H9 (cell line): ENCODE measurements around the gene LRRC38. TPM values are rescaled to one million over a fixed set of nuclear protein-coding genes. Genes with fewer than 3 reads are reported as not detected.

Source experiments
- DNase-seq: peaks from one replicate; pipeline ENCODE4 v3.0.0-alpha.2; 2017
- H2AFZ ChIP-seq: one replicate; pipeline ENCODE4 v1.6.1; 2013; ENCODE audit warnings: mild to moderate bottlenecking, low read length, control low read depth, moderate library complexity
- H2AK5ac ChIP-seq: 2 replicates; pipeline ENCODE4 v1.6.1; 2013; ENCODE audit warnings: low read length, control low read depth, mixed read lengths; ENCODE audit not compliant: insufficient read length
- H2BK120ac ChIP-seq: one replicate; pipeline ENCODE4 v1.6.1; 2013; ENCODE audit warnings: low read depth, mild to moderate bottlenecking, low read length, control low read depth, inconsistent platforms; ENCODE audit not compliant: poor library complexity, severe bottlenecking
- H2BK12ac ChIP-seq: 2 replicates; pipeline ENCODE4 v1.6.1; 2013; ENCODE audit warnings: low read length, control low read depth, mixed read lengths, low read depth; ENCODE audit not compliant: insufficient read length
- H2BK15ac ChIP-seq: 2 replicates; pipeline ENCODE4 v1.6.1; 2013; ENCODE audit warnings: low read depth, low read length, control low read depth
- H2BK20ac ChIP-seq: one replicate; pipeline ENCODE4 v1.6.1; 2013; ENCODE audit warnings: low read depth, mild to moderate bottlenecking, low read length, control low read depth, inconsistent platforms; ENCODE audit not compliant: poor library complexity, severe bottlenecking
- H2BK5ac ChIP-seq: 2 replicates; pipeline ENCODE4 v1.6.1; 2013; ENCODE audit warnings: low read length, control low read depth, mixed read lengths; ENCODE audit not compliant: insufficient read length
- H3K14ac ChIP-seq: 2 replicates; pipeline ENCODE4 v1.6.1; 2013; ENCODE audit warnings: low read length, control low read depth; ENCODE audit not compliant: insufficient read depth
- H3K18ac ChIP-seq: 2 replicates; pipeline ENCODE4 v1.6.1; 2013; ENCODE audit warnings: low read depth, mild to moderate bottlenecking, mixed read lengths, low read length, control low read depth; ENCODE audit not compliant: insufficient read length
- H3K23ac ChIP-seq: 2 replicates; pipeline ENCODE4 v1.6.1; 2013; ENCODE audit warnings: low read length, control low read depth, mixed read lengths, low read depth; ENCODE audit not compliant: insufficient read length
- H3K23me2 ChIP-seq: 2 replicates; pipeline ENCODE4 v1.6.1; 2013; ENCODE audit warnings: low read depth, mild to moderate bottlenecking, mixed read lengths, low read length, control low read depth; ENCODE audit not compliant: insufficient read length, poor library complexity, severe bottlenecking
- H3K27ac ChIP-seq: 2 replicates; pipeline ENCODE4 v1.5.1; 2013; ENCODE audit warnings: low read length, control low read depth, mixed read lengths, low read depth; ENCODE audit not compliant: insufficient read length
- H3K27me3 ChIP-seq: 2 replicates; pipeline ENCODE4 v1.6.1; 2013; ENCODE audit warnings: low read length, control low read depth, inconsistent platforms; ENCODE audit not compliant: insufficient read depth
- H3K4ac ChIP-seq: 2 replicates; pipeline ENCODE4 v1.6.1; 2013; ENCODE audit warnings: low read depth, mild to moderate bottlenecking, control low read depth, inconsistent platforms, low read length, moderate library complexity
- H3K4me1 ChIP-seq: 2 replicates; pipeline ENCODE4 v1.6.1; 2013; ENCODE audit warnings: low read length, control low read depth, inconsistent platforms; ENCODE audit not compliant: insufficient read depth
- H3K4me2 ChIP-seq: 2 replicates; pipeline ENCODE4 v1.6.1; 2013; ENCODE audit warnings: low read length, control low read depth, mixed read lengths; ENCODE audit not compliant: insufficient read length, insufficient read depth
- H3K56ac ChIP-seq: 2 replicates; pipeline ENCODE4 v1.6.1; 2013; ENCODE audit warnings: low read depth, mild to moderate bottlenecking, mixed read lengths, low read length, control low read depth; ENCODE audit not compliant: insufficient read length
- H3K79me1 ChIP-seq: 2 replicates; pipeline ENCODE4 v1.6.1; 2013; ENCODE audit warnings: low read depth, mild to moderate bottlenecking, moderate library complexity, low read length, control low read depth, inconsistent platforms; ENCODE audit not compliant: insufficient read depth, poor library complexity, severe bottlenecking
- H3K79me2 ChIP-seq: 2 replicates; pipeline ENCODE4 v1.6.1; 2013; ENCODE audit warnings: low read length, control low read depth, inconsistent platforms; ENCODE audit not compliant: insufficient read depth
- H3K9ac ChIP-seq: 2 replicates; pipeline ENCODE4 v1.6.1; 2013; ENCODE audit warnings: low read length, control low read depth, mixed read lengths; ENCODE audit not compliant: insufficient read length; ENCODE audit errors: extremely low read depth
- H3K9me3 ChIP-seq: one replicate; pipeline ENCODE4 v1.6.1; 2013; ENCODE audit warnings: low read depth, low read length, inconsistent platforms; ENCODE audit not compliant: control insufficient read depth
- H3T11ph ChIP-seq: one replicate; pipeline ENCODE4 v1.6.1; 2013; ENCODE audit warnings: mild to moderate bottlenecking, low read length, control low read depth, inconsistent platforms
- H4K20me1 ChIP-seq: one replicate; pipeline ENCODE4 v1.6.1; 2013; ENCODE audit not compliant: control insufficient read depth, insufficient read length, insufficient read depth
- H4K5ac ChIP-seq: 2 replicates; pipeline ENCODE4 v1.6.1; 2013; ENCODE audit warnings: low read depth, mild to moderate bottlenecking, mixed read lengths, low read length, control low read depth; ENCODE audit not compliant: insufficient read length
- H4K8ac ChIP-seq: replicated peaks from 2 replicates; pipeline ENCODE4 v1.6.1; 2013; ENCODE audit warnings: low read length, control low read depth, mixed read lengths, low read depth; ENCODE audit not compliant: insufficient read length
- H4K91ac ChIP-seq: 2 replicates; pipeline ENCODE4 v1.6.1; 2013; ENCODE audit warnings: low read depth, mild to moderate bottlenecking, moderate library complexity, mixed read lengths, low read length, control low read depth; ENCODE audit not compliant: insufficient read length
- H3K27ac Mint-ChIP-seq, 3 experiments: 2 replicates in 2 of 3; 3 replicates in 1 of 3; pipeline ENCODE4 v1.8.0; 2020 to 2021; ENCODE audit warnings: mixed read lengths in 3 of 3, mild to moderate bottlenecking in 1 of 3, moderate library complexity in 1 of 3
- H3K27me3 Mint-ChIP-seq: 2 replicates; pipeline ENCODE4 v1.8.0; 2021; ENCODE audit warnings: low read depth, mild to moderate bottlenecking, moderate library complexity, mixed read lengths
- H3K36me3 Mint-ChIP-seq, 3 experiments: 2 replicates in 2 of 3; 3 replicates in 1 of 3; pipeline ENCODE4 v1.8.0; 2020 to 2021; ENCODE audit warnings: low read depth in 3 of 3, mixed read lengths in 3 of 3; ENCODE audit not compliant: insufficient read depth in 1 of 3
- H3K4me1 Mint-ChIP-seq, 2 experiments: 2 replicates each; pipeline ENCODE4 v1.8.0; 2020; ENCODE audit warnings: mixed read lengths in 2 of 2
- H3K4me3 Mint-ChIP-seq, 2 experiments: 2 replicates in 1 of 2; 3 replicates in 1 of 2; pipeline ENCODE4 v1.8.0; 2020 to 2021; ENCODE audit warnings: mild to moderate bottlenecking in 2 of 2, mixed read lengths in 2 of 2, moderate library complexity in 1 of 2
- H3K9me3 Mint-ChIP-seq, 2 experiments: 2 replicates in 1 of 2; 3 replicates in 1 of 2; pipeline ENCODE4 v1.8.0; 2020; ENCODE audit warnings: mild to moderate bottlenecking in 2 of 2, mixed read lengths in 2 of 2, moderate library complexity in 1 of 2
- WGBS: extraction: QIAGEN DNeasy Blood & Tissue Kit; methylation state at CpG from one replicate; pipeline ENCODE4 v1.1.7; 2013; ENCODE audit warnings: missing lambda C conversion rate, low lambda C conversion rate, mixed read lengths; ENCODE audit not compliant: insufficient read length; ENCODE audit errors: extremely low coverage; 5-methylcytosine and 5-hydroxymethylcytosine counted together
- total RNA-seq: library from RNA; stranded (reverse); gene quantifications from 2 replicates; pipeline ENCODE4 v1.2.1, GENCODE V29; 2021
- TF ChIP-seq, protein P1 (sequence below): fragments of 200-600 bp; sonication (generic); conservative IDR thresholded peaks from 3 replicates; pipeline ENCODE4 v1.8.0; 2021; ENCODE audit warnings: antibody characterized with exemption, mild to moderate bottlenecking

The LRRC38 gene
- total RNA-seq, 1 experiment from 2014 or later = 0.72 TPM

DNA sequence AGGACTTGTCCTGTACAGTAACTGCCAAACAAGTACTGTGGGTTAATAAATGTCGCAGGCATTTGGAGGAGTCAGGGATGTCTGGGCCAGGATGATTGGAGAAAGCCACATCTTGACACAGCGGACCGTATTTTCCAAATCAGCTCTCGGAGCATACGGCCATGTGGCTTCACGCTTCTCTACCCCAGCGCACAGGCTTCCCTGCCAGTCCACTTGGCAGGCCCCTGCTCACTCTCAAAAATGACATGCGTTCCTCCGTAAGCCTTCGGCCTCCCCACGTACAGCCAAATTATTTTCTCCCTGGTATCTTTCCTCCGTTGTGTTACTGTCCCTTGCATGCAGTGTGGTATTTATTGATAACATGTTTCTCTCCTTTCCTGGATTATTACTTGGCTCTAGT is 7.2 kb upstream of the LRRC38 start:
- H3K18ac ChIP-seq = no peak overlapping the region
- WGBS = no CpG with 5 or more reads among the region's 12 CpGs
- no peak overlapping the region for H3K4me3 Mint-ChIP-seq
- no peaks in the 10 kb centered on the region for H3K79me2 ChIP-seq
- no peaks in the 10 kb centered on the region for H3K23me2 ChIP-seq
- no peak overlapping the region for H4K5ac ChIP-seq
- peaks cover 0 to 1% (median 1%) of the 10 kb centered on the region in 3 experiments; a peak in 2 of 7 replicates for H3K36me3 Mint-ChIP-seq
- H3K9ac ChIP-seq = no peak overlapping the region
- no peak overlapping the region for H2BK15ac ChIP-seq
- H3K14ac ChIP-seq = no peak overlapping the region
- peaks cover 3 to 5% of the 10 kb centered on the region in 2 experiments for H3K9me3 Mint-ChIP-seq
- H3K4me1 ChIP-seq = no peaks in the 10 kb centered on the region; the same call in 1 of the 2 replicates
- H3K4me2 ChIP-seq = no peak overlapping the region
- no peak overlapping the region for H3T11ph ChIP-seq
- TF ChIP-seq, protein P1, sequence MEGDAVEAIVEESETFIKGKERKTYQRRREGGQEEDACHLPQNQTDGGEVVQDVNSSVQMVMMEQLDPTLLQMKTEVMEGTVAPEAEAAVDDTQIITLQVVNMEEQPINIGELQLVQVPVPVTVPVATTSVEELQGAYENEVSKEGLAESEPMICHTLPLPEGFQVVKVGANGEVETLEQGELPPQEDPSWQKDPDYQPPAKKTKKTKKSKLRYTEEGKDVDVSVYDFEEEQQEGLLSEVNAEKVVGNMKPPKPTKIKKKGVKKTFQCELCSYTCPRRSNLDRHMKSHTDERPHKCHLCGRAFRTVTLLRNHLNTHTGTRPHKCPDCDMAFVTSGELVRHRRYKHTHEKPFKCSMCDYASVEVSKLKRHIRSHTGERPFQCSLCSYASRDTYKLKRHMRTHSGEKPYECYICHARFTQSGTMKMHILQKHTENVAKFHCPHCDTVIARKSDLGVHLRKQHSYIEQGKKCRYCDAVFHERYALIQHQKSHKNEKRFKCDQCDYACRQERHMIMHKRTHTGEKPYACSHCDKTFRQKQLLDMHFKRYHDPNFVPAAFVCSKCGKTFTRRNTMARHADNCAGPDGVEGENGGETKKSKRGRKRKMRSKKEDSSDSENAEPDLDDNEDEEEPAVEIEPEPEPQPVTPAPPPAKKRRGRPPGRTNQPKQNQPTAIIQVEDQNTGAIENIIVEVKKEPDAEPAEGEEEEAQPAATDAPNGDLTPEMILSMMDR = no peak
- no peak overlapping the region for H4K8ac ChIP-seq
- H3K9me3 ChIP-seq = no peaks in the 10 kb centered on the region
- H3K27ac ChIP-seq = no peak overlapping the region
- H2BK5ac ChIP-seq = no peak overlapping the region
- H2AK5ac ChIP-seq = no peak overlapping the region
- no peak overlapping the region for H3K4ac ChIP-seq
- peaks cover 5% of the 10 kb centered on the region in 2 experiments; a peak in 3 of 4 replicates for H3K4me1 Mint-ChIP-seq
- H4K91ac ChIP-seq = no peak overlapping the region
- H3K23ac ChIP-seq = no peak overlapping the region
- no peak overlapping the region for H2AFZ ChIP-seq
- H2BK12ac ChIP-seq = no peak overlapping the region
- H2BK120ac ChIP-seq = no peak overlapping the region
- DNase-seq = no peak
- no peak overlapping the region for H2BK20ac ChIP-seq
- no peaks in the 10 kb centered on the region for H3K79me1 ChIP-seq
- H3K56ac ChIP-seq = no peak overlapping the region
- no peaks in the 10 kb centered on the region for H4K20me1 ChIP-seq
- no peak overlapping the region for H3K27ac Mint-ChIP-seq
- H3K27me3 Mint-ChIP-seq = peaks cover 51% of the 10 kb centered on the region
- H3K27me3 ChIP-seq = peaks cover 3% of the 10 kb centered on the region; the same call in 1 of the 2 replicates
